Glutamatergic neuron (in vitro differentiated cells): ENCODE measurements around the gene PTPN3. TPM values are rescaled to one million over a fixed set of nuclear protein-coding genes. Genes with fewer than 3 reads are reported as not detected.

ENCODE experiments used
- DNase-seq: peaks from one replicate; pipeline ENCODE4 v3.0.0; 2022
- H3K27ac Mint-ChIP-seq: one replicate; pipeline ENCODE4 v1.8.0; 2020; ENCODE audit warnings: mild to moderate bottlenecking, mixed read lengths, inconsistent platforms; ENCODE audit not compliant: unreplicated experiment
- H3K27me3 Mint-ChIP-seq: one replicate; pipeline ENCODE4 v1.8.0; 2020; ENCODE audit warnings: mild to moderate bottlenecking, moderate library complexity, mixed read lengths, inconsistent platforms; ENCODE audit not compliant: unreplicated experiment
- H3K36me3 Mint-ChIP-seq: one replicate; pipeline ENCODE4 v1.8.0; 2020; ENCODE audit warnings: mild to moderate bottlenecking, mixed read lengths, inconsistent platforms; ENCODE audit not compliant: unreplicated experiment
- H3K4me1 Mint-ChIP-seq: one replicate; pipeline ENCODE4 v1.8.0; 2020; ENCODE audit warnings: mild to moderate bottlenecking, low read depth, mixed read lengths, inconsistent platforms; ENCODE audit not compliant: unreplicated experiment
- H3K4me3 Mint-ChIP-seq: one replicate; pipeline ENCODE4 v1.8.0; 2020; ENCODE audit warnings: mild to moderate bottlenecking, mixed read lengths, inconsistent platforms; ENCODE audit not compliant: unreplicated experiment
- H3K9me3 Mint-ChIP-seq: one replicate; pipeline ENCODE4 v1.8.0; 2020; ENCODE audit warnings: mild to moderate bottlenecking, moderate library complexity, mixed read lengths, inconsistent platforms; ENCODE audit not compliant: unreplicated experiment
- total RNA-seq: library from RNA; stranded (reverse); fragmentation: NEBNext Ultra II Directional; extraction: Animal tissue kit (Norgen Biotek cat#: 25700); gene quantifications from one replicate; pipeline ENCODE4 v1.2.1, GENCODE V29; 2021; ENCODE audit not compliant: unreplicated experiment
- TF ChIP-seq, protein P1 (sequence below): fragments of 200-600 bp; sonication (generic); IDR thresholded peaks from one replicate; pipeline ENCODE4 v1.5.0; 2021; ENCODE audit not compliant: partially characterized antibody, unreplicated experiment

Gene PTPN3
- total RNA-seq, 1 donor from 2014 or later, result 1.6 TPM

DNA sequence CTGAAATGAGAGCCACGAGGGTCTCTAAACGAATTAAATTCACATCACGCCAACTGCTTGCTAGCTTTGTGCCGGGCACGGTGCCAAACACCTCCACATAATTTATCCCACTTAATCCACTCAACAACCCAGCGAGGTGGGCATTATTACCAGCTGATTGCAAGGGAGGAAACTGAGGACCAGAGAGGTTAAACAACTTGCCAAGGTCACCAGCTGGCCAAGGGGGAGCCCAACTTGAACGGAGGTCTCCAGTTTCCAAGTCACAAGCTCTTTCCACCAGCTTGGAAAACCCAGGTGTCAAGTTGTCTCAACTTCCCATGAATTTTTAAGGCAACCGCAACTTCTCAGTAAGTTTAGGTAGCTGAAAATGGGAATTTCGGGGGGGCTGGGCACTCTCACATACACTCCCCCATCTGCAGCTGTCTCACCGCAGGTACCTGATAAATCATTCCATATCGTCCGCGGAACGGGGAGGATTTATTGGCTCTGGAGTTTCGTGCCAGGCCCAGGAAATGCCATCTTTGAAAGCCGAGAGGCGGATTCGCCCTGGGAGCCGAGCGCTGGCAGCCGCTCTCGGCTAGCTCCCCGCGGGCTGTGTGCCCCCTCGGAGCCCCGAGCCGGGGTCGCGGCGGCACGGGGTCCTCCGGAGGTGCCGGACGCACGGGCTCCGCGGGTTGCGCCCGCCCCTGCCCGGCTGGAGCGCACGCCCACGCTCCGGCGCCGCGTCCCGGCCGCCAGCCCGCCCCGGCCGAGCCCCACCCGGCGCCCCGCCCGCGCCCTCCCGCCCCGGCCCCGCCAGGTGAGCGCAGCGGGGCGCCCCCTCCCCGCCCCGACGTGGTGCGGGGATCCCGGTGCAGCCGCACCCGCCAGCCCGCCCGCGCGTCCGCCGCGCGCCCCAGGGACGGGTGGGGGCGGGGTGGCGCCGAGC lies 617 bp downstream of the PTPN3 start:
- H3K27ac Mint-ChIP-seq, result no peak overlapping the region
- peaks cover 4% of the 10 kb centered on the region for H3K36me3 Mint-ChIP-seq
- TF ChIP-seq, protein P1, sequence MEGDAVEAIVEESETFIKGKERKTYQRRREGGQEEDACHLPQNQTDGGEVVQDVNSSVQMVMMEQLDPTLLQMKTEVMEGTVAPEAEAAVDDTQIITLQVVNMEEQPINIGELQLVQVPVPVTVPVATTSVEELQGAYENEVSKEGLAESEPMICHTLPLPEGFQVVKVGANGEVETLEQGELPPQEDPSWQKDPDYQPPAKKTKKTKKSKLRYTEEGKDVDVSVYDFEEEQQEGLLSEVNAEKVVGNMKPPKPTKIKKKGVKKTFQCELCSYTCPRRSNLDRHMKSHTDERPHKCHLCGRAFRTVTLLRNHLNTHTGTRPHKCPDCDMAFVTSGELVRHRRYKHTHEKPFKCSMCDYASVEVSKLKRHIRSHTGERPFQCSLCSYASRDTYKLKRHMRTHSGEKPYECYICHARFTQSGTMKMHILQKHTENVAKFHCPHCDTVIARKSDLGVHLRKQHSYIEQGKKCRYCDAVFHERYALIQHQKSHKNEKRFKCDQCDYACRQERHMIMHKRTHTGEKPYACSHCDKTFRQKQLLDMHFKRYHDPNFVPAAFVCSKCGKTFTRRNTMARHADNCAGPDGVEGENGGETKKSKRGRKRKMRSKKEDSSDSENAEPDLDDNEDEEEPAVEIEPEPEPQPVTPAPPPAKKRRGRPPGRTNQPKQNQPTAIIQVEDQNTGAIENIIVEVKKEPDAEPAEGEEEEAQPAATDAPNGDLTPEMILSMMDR, result no peak
- H3K4me3 Mint-ChIP-seq, result peak overlapping the region; percentile 61
- DNase-seq, result no peak
- peaks cover 12% of the 10 kb centered on the region for H3K9me3 Mint-ChIP-seq
- H3K4me1 Mint-ChIP-seq, result peaks cover 11% of the 10 kb centered on the region
- H3K27me3 Mint-ChIP-seq, result peaks cover 22% of the 10 kb centered on the region

DNA sequence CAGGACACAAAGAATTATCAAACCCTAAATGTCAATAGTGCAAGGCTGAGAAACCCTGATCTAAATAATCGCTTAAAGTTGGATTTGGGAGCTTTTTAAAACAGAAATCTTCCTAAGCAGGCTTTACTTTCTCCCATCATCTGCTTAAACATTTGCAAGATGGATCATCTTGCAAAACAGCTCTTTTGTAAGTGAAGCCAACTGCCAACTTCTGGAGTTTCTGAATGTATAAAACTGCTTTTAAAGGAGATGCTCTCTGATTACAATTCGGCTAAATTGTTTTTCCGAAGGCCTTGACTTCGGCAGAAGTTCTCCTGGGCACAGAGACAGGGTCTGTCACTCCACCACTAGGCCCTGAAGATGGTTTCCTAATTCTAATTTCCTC lies 1.3 kb downstream of the PTPN3 start:
- no peak for DNase-seq
- Mint-ChIP-seq H3K27ac (no peak overlapping the region), H3K36me3 (peaks cover 4% of the 10 kb centered on the region), H3K27me3 (peaks cover 22% of the 10 kb centered on the region), H3K4me3 (peak overlapping the region; percentile 61), H3K4me1 (peaks cover 9% of the 10 kb centered on the region), H3K9me3 (peaks cover 12% of the 10 kb centered on the region)
- TF ChIP-seq, protein P1, result no peak

DNA sequence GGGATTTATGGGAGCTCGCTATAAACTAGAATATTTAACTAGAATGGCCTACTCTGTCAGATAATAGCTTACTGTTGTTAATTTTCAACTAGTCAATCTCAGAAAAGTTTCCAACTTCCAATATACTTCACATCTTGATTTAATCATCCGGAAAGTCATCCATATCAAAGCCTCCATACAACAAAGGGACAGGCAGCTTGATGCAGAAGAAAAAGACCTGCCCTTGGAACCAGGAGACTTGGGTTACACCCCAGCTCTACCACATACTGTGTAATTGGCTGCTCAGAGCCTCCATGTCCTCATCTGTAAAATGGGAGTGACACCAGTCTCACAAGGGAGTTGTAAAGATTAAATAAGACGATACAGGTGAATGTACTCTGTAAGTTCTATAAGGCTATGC lies 1.9 kb downstream of the PTPN3 start:
- H3K4me3 Mint-ChIP-seq, result peak overlapping the region; percentile 6
- H3K9me3 Mint-ChIP-seq, result peaks cover 12% of the 10 kb centered on the region
- H3K36me3 Mint-ChIP-seq, result peaks cover 4% of the 10 kb centered on the region
- peaks cover 3% of the 10 kb centered on the region for H3K4me1 Mint-ChIP-seq
- DNase-seq, result no peak
- H3K27ac Mint-ChIP-seq, result no peak overlapping the region
- TF ChIP-seq, protein P1, result no peak
- H3K27me3 Mint-ChIP-seq, result peaks cover 20% of the 10 kb centered on the region

DNA sequence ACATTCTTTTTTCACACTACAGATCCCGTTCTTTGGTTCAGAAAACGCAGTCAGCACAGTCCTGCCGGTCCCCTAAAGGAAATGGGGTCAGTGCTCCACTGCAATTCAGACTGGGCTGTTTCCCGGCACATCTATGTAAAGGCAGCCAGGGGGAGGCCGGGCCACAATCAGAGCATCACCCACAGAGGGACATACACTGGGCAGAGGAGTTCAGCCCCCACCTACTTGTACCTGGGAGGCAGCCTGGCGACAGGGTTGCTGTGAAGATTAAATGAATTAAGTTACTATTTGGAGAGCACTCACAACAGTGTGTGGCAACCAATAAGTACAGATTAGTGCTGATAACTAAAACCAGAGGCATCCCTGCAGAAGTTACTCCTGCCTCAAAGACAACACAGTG lies 4.5 kb downstream of the PTPN3 start:
- no peaks in the 10 kb centered on the region for H3K4me1 Mint-ChIP-seq
- H3K27ac Mint-ChIP-seq, result no peak overlapping the region
- DNase-seq, result no peak
- TF ChIP-seq, protein P1, result no peak
- peaks cover 10% of the 10 kb centered on the region for H3K27me3 Mint-ChIP-seq
- H3K9me3 Mint-ChIP-seq, result peaks cover 5% of the 10 kb centered on the region
- no peak overlapping the region for H3K4me3 Mint-ChIP-seq
- no peaks in the 10 kb centered on the region for H3K36me3 Mint-ChIP-seq

DNA sequence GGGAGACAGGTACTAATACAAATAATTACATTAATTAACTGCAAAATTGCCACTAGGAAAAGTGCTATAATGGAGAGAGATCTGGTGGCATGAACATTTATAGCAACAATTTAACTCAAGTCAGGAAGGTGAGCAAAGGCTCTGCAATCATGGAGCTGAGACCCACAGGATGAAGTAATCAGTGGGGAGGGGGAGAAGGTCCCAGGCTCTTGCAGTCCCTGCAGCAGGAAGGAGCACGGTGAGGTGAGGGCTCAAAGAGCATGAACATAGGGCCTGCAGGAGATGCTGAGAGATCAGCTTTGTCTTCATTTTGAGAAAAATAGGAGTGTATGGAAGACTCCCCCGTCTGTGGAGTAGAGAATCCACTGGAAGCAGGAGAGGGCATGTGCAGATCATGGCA lies 6.5 kb downstream of the PTPN3 start:
- Mint-ChIP-seq H3K4me1 (no peaks in the 10 kb centered on the region), H3K36me3 (no peaks in the 10 kb centered on the region), H3K27me3 (peaks cover 3% of the 10 kb centered on the region), H3K9me3 (peaks cover 3% of the 10 kb centered on the region), H3K4me3 (no peak overlapping the region), H3K27ac (no peak overlapping the region)
- no peak for DNase-seq
- TF ChIP-seq, protein P1, result no peak
